Muscle of back (tissue), 10 donors: ENCODE measurements around the gene ZYX. TPM values are rescaled to one million over a fixed set of nuclear protein-coding genes. Genes with fewer than 3 reads are reported as not detected.

Experiments used
- polyA plus RNA-seq, 10 donors: library from polyadenylated mRNA; unstranded; fragments of 120-200 nt; gene quantifications; one replicate each; pipeline ENCODE4 v1.2.1, GENCODE V29; 2013; ENCODE audit not compliant: insufficient read length in 10 of 10

The ZYX gene
- polyA plus RNA-seq, 10 donors: 156 to 277 (median 198) TPM

Other genes starting within 250 kb of the ZYX start
- not detected for gene PIP, start 249.3 kb upstream of the ZYX start, polyA plus RNA-seq
- not detected for gene TAS2R39, start 197.9 kb upstream of the ZYX start, polyA plus RNA-seq
- gene TAS2R40, start 159.3 kb upstream of the ZYX start, polyA plus RNA-seq: not detected
- 10 to 100 TPM; 65.5 to 92.8 (median 81.4) TPM for gene GSTK1, start 117.9 kb upstream of the ZYX start, polyA plus RNA-seq
- gene TMEM139, start 96.4 kb upstream of the ZYX start, polyA plus RNA-seq: 1 to 10 TPM in 4 of 10 donors, under 1 TPM in 6; 0.46 to 1.3 (median 0.90) TPM
- 10 to 100 TPM; 16.1 to 30.9 (median 25.3) TPM for gene CASP2, start 93.0 kb upstream of the ZYX start, polyA plus RNA-seq
- gene CLCN1, start 65.2 kb upstream of the ZYX start, polyA plus RNA-seq: 1 to 10 TPM in 6 of 10 donors, under 1 TPM in 4; 0.30 to 5.1 (median 1.3) TPM
- gene FAM131B, start 18.6 kb upstream of the ZYX start, polyA plus RNA-seq: 1 to 10 TPM; 1.5 to 3.0 (median 2.3) TPM
- 1 to 10 TPM; 2.5 to 8.8 (median 4.7) TPM for gene EPHA1, start 27.5 kb downstream of the ZYX start, polyA plus RNA-seq
- gene TAS2R60, start 62.1 kb downstream of the ZYX start, polyA plus RNA-seq: not detected
- gene TAS2R41, start 96.5 kb downstream of the ZYX start, polyA plus RNA-seq: not detected
- under 1 TPM in 6 of 10 donors, not detected in 4; 0.27 to 0.63 (median 0.41) TPM for gene CTAGE15, start 190.5 kb downstream of the ZYX start, polyA plus RNA-seq
- gene TCAF2, start 239.6 kb downstream of the ZYX start, polyA plus RNA-seq: 10 to 100 TPM in 9 of 10 donors, 1 to 10 TPM in 1; 5.4 to 24.4 (median 13.4) TPM